HCT116 (cell line): ENCODE results near the gene PSTPIP2. TPM values are rescaled to one million over a fixed set of nuclear protein-coding genes. Genes with fewer than 3 reads are reported as not detected.

Source experiments
- ATAC-seq: fragments of 200-7000 bp; cut with Tn5 transposase; 2 replicates; pipeline ENCODE4 v1.9.1; 2020; ENCODE audit warnings: mild to moderate bottlenecking, moderate library complexity
- BruUV-seq: library from RNA; stranded (reverse); fragments of 400-500 nt; replicated peaks from 2 replicates; lab custom pipeline; 2021; lab: Mats Ljungman, UMichigan
- CTCF ChIA-PET: fragments of 300-600 bp; sonication (Branson Sonifier 250); formaldehyde crosslinking; loops from one replicate; lab custom pipeline; 2021; ENCODE audit warnings: antibody characterized with exemption; lab: Charles Lee
- POLR2A ChIA-PET: fragments of 300-600, 350-600 bp; sonication (Branson Sonifier 250); formaldehyde crosslinking; loops from one replicate; lab custom pipeline; 2021; ENCODE audit warnings: antibody characterized with exemption; lab: Charles Lee
- RAD21 ChIA-PET, 2 experiments: fragments of 300-600 bp; sonication (Branson Sonifier 250); formaldehyde crosslinking; loops; one replicate each; lab custom pipeline; 2023; ENCODE audit warnings: low total read pairs in 2 of 2; ENCODE audit not compliant: uncharacterized antibody in 2 of 2, unreplicated experiment in 2 of 2, low non-redundant PET in 1 of 2; lab: Charles Lee
- DNase-seq: peaks from one replicate; pipeline ENCODE4 v3.0.0-alpha.2; 2010; ENCODE audit warnings: low read depth, low spot score
- H2AFZ ChIP-seq: fragments of 200-600 bp; shearing (Covaris generic), sonication (generic); 2 replicates; pipeline ENCODE4 v1.6.1; 2017; ENCODE audit warnings: low read depth, mixed run types, mixed read lengths, antibody characterized with exemption, low read length; ENCODE audit not compliant: poor library complexity, severe bottlenecking
- H3K27ac ChIP-seq: 2 replicates; pipeline ENCODE4 v1.5.1; 2012; ENCODE audit warnings: low read depth, low read length
- H3K27me3 ChIP-seq: fragments of 200-600 bp; sonication (generic); 2 replicates; pipeline ENCODE4 v1.6.1; 2016; ENCODE audit warnings: mixed run types, low read length, mixed read lengths; ENCODE audit not compliant: insufficient read depth
- H3K36me3 ChIP-seq, 2 experiments: fragments of 200-500 bp in 1 of 2; fragments of 200-600 bp in 1 of 2; sonication (Bioruptor generic) in 1 of 2; sonication (generic) in 1 of 2; 2 replicates each; pipeline versions ENCODE4 v1.5.1 to v1.6.1; 2014 to 2016; ENCODE audit warnings: low read length in 2 of 2, inconsistent platforms in 1 of 2, mixed read lengths in 1 of 2, mixed run types in 1 of 2; ENCODE audit not compliant: insufficient read depth in 2 of 2, control insufficient read depth in 1 of 2
- H3K4me1 ChIP-seq, 2 experiments: fragments of 200-600 bp in 1 of 2; sonication (generic) in 1 of 2; 2 replicates each; pipeline versions ENCODE4 v1.5.1 to v1.6.1; 2012 to 2017; ENCODE audit warnings: low read length in 2 of 2, inconsistent platforms in 1 of 2, mild to moderate bottlenecking in 1 of 2, mixed read lengths in 1 of 2, mixed run types in 1 of 2, moderate library complexity in 1 of 2; ENCODE audit not compliant: insufficient read depth in 2 of 2, control insufficient read depth in 1 of 2
- H3K4me2 ChIP-seq: fragments of 200-600 bp; sonication (generic); 2 replicates; pipeline ENCODE4 v1.6.1; 2017; ENCODE audit warnings: mixed run types, low read length, mixed read lengths
- H3K4me3 ChIP-seq, 2 experiments: fragments of 200-600 bp in 1 of 2; sonication (generic) in 1 of 2; replicated peaks in 1 of 2; 2 replicates each; pipeline ENCODE4 v1.5.1; 2011 to 2016; ENCODE audit warnings: low read length in 2 of 2, control low read depth in 1 of 2, low read depth in 1 of 2, mild to moderate bottlenecking in 1 of 2, mixed read lengths in 1 of 2, mixed run types in 1 of 2
- H3K79me2 ChIP-seq: fragments of 200-600 bp; sonication (generic); 2 replicates; pipeline ENCODE4 v1.6.1; 2017; ENCODE audit warnings: mild to moderate bottlenecking, mixed run types, low read length, moderate library complexity, mixed read lengths; ENCODE audit not compliant: insufficient read depth
- H3K9ac ChIP-seq: fragments of 200-600 bp; sonication (generic); 2 replicates; pipeline ENCODE4 v1.6.1; 2016; ENCODE audit warnings: low read length, mixed read lengths
- H3K9me2 ChIP-seq: fragments of 200-600 bp; sonication (generic), shearing (Covaris generic); 2 replicates; pipeline ENCODE4 v1.6.1; 2017; ENCODE audit warnings: mixed run types, mild to moderate bottlenecking, moderate library complexity; ENCODE audit not compliant: insufficient read depth
- H3K9me3 ChIP-seq, 2 experiments: fragments of 200-500 bp in 1 of 2; fragments of 200-600 bp in 1 of 2; sonication (Bioruptor generic) in 1 of 2; sonication (generic) in 1 of 2; 2 replicates each; pipeline ENCODE4 v1.6.1; 2014 to 2017; ENCODE audit warnings: low read length in 2 of 2, mixed read lengths in 2 of 2, inconsistent platforms in 1 of 2, low read depth in 1 of 2, mild to moderate bottlenecking in 1 of 2, mixed run types in 1 of 2, moderate library complexity in 1 of 2; ENCODE audit not compliant: control insufficient read depth in 1 of 2, insufficient read depth in 1 of 2
- H4K20me1 ChIP-seq: fragments of 200-600 bp; sonication (generic), shearing (Covaris generic); 2 replicates; pipeline ENCODE4 v1.6.1; 2017; ENCODE audit warnings: mixed run types, mild to moderate bottlenecking, moderate library complexity; ENCODE audit not compliant: insufficient read depth
- CBX3 ChIP-seq: IDR thresholded peaks from 2 replicates; pipeline ENCODE4 v1.6.1; 2012; ENCODE audit warnings: low read depth
- CEBPB ChIP-seq: IDR thresholded peaks from 2 replicates; pipeline ENCODE4 v1.6.1; 2012; ENCODE audit warnings: low read depth
- CTCF ChIP-seq, 3 experiments: fragments of 200-600 bp in 1 of 3; sonication (generic) in 1 of 3; IDR thresholded peaks in 2 of 3; conservative IDR thresholded peaks in 1 of 3; 2 replicates each; pipeline ENCODE4 v1.5.1; 2012 to 2017; ENCODE audit warnings: low read depth in 2 of 3, low read length in 2 of 3, antibody characterized with exemption in 1 of 3, borderline replicate concordance in 1 of 3, control low read depth in 1 of 3, mild to moderate bottlenecking in 1 of 3, mixed read lengths in 1 of 3, mixed run types in 1 of 3, moderate library complexity in 1 of 3; ENCODE audit not compliant: insufficient read depth in 1 of 3
- EGR1 ChIP-seq: IDR thresholded peaks from 2 replicates; pipeline ENCODE4 v1.6.1; 2012; ENCODE audit warnings: low read depth
- ELF1 ChIP-seq: IDR thresholded peaks from 2 replicates; pipeline ENCODE4 v1.6.1; 2012; ENCODE audit warnings: low read depth, borderline replicate concordance
- EZH2 ChIP-seq: fragments of 200-600 bp; sonication (generic); IDR thresholded peaks from 2 replicates; pipeline ENCODE4 v1.6.1; 2017; ENCODE audit warnings: antibody characterized with exemption, mixed run types
- EZH2phosphoT487 ChIP-seq: fragments of 200-600 bp; IDR thresholded peaks from 2 replicates; pipeline ENCODE4 v1.6.1; 2018; ENCODE audit warnings: antibody characterized with exemption, borderline replicate concordance
- FOSL1 ChIP-seq: IDR thresholded peaks from 2 replicates; pipeline ENCODE4 v1.6.1; 2012; ENCODE audit warnings: low read depth
- MAX ChIP-seq: IDR thresholded peaks from 2 replicates; pipeline ENCODE4 v1.6.1; 2012
- POLR2A ChIP-seq: IDR thresholded peaks from 2 replicates; pipeline ENCODE4 v1.7.0; 2011; ENCODE audit warnings: borderline replicate concordance; ENCODE audit not compliant: insufficient read depth, insufficient read length; ENCODE audit errors: extremely low read depth
- POLR2AphosphoS5 ChIP-seq: IDR thresholded peaks from 2 replicates; pipeline ENCODE4 v1.6.1; 2011; ENCODE audit warnings: mild to moderate bottlenecking, low read depth, low read length, moderate library complexity
- RAD21 ChIP-seq: IDR thresholded peaks from 2 replicates; pipeline ENCODE4 v1.6.1; 2012; ENCODE audit warnings: low read depth, mild to moderate bottlenecking
- SP1 ChIP-seq: IDR thresholded peaks from 2 replicates; pipeline ENCODE4 v1.6.1; 2012; ENCODE audit warnings: low read depth
- SRF ChIP-seq: IDR thresholded peaks from 2 replicates; pipeline ENCODE4 v1.6.1; 2012; ENCODE audit warnings: low read depth
- TCF7L2 ChIP-seq: IDR thresholded peaks from 2 replicates; pipeline ENCODE4 v1.7.0; 2011; ENCODE audit warnings: borderline replicate concordance, inconsistent platforms; ENCODE audit not compliant: insufficient read depth, insufficient read length; ENCODE audit errors: extremely low read depth
- YY1 ChIP-seq: IDR thresholded peaks from 2 replicates; pipeline ENCODE4 v1.6.1; 2011; ENCODE audit warnings: low read length, low read depth, moderate library complexity, mild to moderate bottlenecking; ENCODE audit not compliant: insufficient replicate concordance; ENCODE audit errors: extremely low read depth
- ZBTB33 ChIP-seq: IDR thresholded peaks from 2 replicates; pipeline ENCODE4 v1.6.1; 2011; ENCODE audit warnings: mild to moderate bottlenecking, low read length, moderate library complexity; ENCODE audit not compliant: insufficient replicate concordance; ENCODE audit errors: extremely low read depth
- ZFX ChIP-seq: fragments of 450-650 bp; IDR thresholded peaks from 2 replicates; pipeline ENCODE4 v1.6.1; 2017
- ZNF274 ChIP-seq: fragments of 200-500 bp; sonication (Bioruptor generic); IDR thresholded peaks from 2 replicates; pipeline ENCODE4 v1.6.1; 2014; ENCODE audit warnings: mild to moderate bottlenecking, low read depth, low read length, inconsistent platforms
- intact Hi-C: fragments of 100-400 bp; cut with micrococcal nuclease; formaldehyde crosslinking; loops from 2 replicates; pipeline ENCODE4 v1.10.0; 2022
- total RNA-seq: library from RNA; stranded (reverse); gene quantifications from one replicate; pipeline ENCODE4 v1.2.1, GENCODE V29; 2021; ENCODE audit not compliant: unreplicated experiment

Gene PSTPIP2
- total RNA-seq, 1 experiment from 2014 or later, result 20.0 TPM

GRCh38 chr18:46042571-46043123 is 29.4 kb downstream of the PSTPIP2 start (continued):
- TF ChIP-seq CTCF (IDR thresholded peaks at IDR 0.05 in 2 of 3, conservative IDR thresholded peaks at IDR 0.05 in 1 of 3; ENCODE audit: borderline replicate concordance in 1 of 3, insufficient read depth in 1 of 3, low read depth in 2 of 3, low read length in 2 of 3), result no peak

GRCh38 chr18:46040747-46041104 is 31.3 kb downstream of the PSTPIP2 start:
- Histone ChIP-seq H3K9ac (no peak overlapping the region), H2AFZ (no peak overlapping the region), H3K27ac (no peak overlapping the region), H3K36me3 (no peaks in the 10 kb centered on the region), H3K9me3 (no peaks in the 10 kb centered on the region), H3K27me3 (no peaks in the 10 kb centered on the region), H3K79me2 (no peaks in the 10 kb centered on the region; the same call in 1 of the 2 replicates), H3K9me2 (no peaks in the 10 kb centered on the region), H3K4me1 (peaks cover 5 to 16% of the 10 kb centered on the region in 2 experiments; a peak in 3 of 4 replicates), H3K4me3 (no peak overlapping the region), H3K4me2 (no peak overlapping the region), H4K20me1 (0 out of 2 replicates have a peak, but pooled peaks cover 3% of the 10 kb centered on the region)
- no peak for ATAC-seq
- no peak for TF ChIP-seq ELF1
- TF ChIP-seq EZH2, result no peak
- no peak for TF ChIP-seq YY1
- no peak for TF ChIP-seq CTCF (IDR thresholded peaks at IDR 0.05 in 2 of 3, conservative IDR thresholded peaks at IDR 0.05 in 1 of 3; ENCODE audit: borderline replicate concordance in 1 of 3, insufficient read depth in 1 of 3, low read depth in 2 of 3, low read length in 2 of 3)
- TF ChIP-seq FOSL1, result no peak
- no peak for TF ChIP-seq MAX
- TF ChIP-seq ZNF274, result no peak
- no peak for TF ChIP-seq ZBTB33
- no peak for TF ChIP-seq POLR2AphosphoS5
- TF ChIP-seq POLR2A, result no peak
- no peak for TF ChIP-seq EZH2phosphoT487
- no peak for TF ChIP-seq SP1
- no peak for TF ChIP-seq CEBPB
- no peak for TF ChIP-seq CBX3
- no peak for TF ChIP-seq EGR1
- TF ChIP-seq TCF7L2, result no peak
- no peak for TF ChIP-seq ZFX
- no peak for TF ChIP-seq SRF
- TF ChIP-seq RAD21, result no peak
- POLR2A ChIA-PET, result no interaction called here
- RAD21 ChIA-PET, result no interaction called here
- intact Hi-C loops, result no loop called here
- CTCF ChIA-PET, result no interaction called here
- no TSS peak for BruUV-seq
- no peak for DNase-seq
